ENCODE data around the gene KAT5. TPM values are rescaled to one million over a fixed set of nuclear protein-coding genes. Genes with fewer than 3 reads are reported as not detected.
"Not testable (repeated sequence)": the region's sequence is repeated elsewhere in the genome, so short reads cannot be mapped to it uniquely, and the experiment has no call there.

KAT5 gene
- total and polyA plus RNA-seq, 2 of the 4 experiments (the other 2 are of a cell fraction) = 33.3 to 34.2 TPM

DNA sequence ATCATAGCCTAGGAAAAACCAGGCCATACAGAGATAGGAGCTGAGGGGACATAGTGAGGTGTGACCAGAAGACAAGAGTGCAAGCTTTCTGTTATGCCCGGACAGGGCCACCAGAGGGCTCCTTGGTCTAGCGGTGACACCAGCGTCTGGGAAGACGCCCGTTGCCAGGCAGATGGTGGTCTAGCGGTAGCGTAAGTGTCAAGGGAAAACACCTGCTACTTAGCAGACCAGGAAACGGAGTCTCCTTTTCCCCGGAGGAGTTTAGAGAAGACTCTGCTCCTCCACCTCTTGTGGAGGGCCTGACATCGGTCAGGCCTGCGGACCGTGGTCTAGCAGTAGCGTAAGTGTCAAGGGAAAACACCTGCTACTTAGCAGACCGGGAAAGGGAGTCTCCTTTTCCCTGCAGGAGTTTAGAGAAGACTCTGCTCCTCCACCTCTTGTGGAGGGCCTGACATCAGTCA is 5.7 kb upstream of the KAT5 start:
- H3K4me1 ChIP-seq (ENCODE audit: control insufficient read depth, insufficient read depth, low read length); in situ Hi-C loops (cut with MboI; ENCODE audit: low sequenced_read_pairs); H2BK15ac ChIP-seq (ENCODE audit: low read depth, low read length); H2AK5ac ChIP-seq (ENCODE audit: low read depth, low read length); H2AK9ac ChIP-seq (replicated peaks; ENCODE audit: low read depth, low read length, poor library complexity); H3K9me1 ChIP-seq (ENCODE audit: insufficient read depth, low read length); H3K27ac ChIP-seq (ENCODE audit: insufficient read depth, low read length); POLR2A ChIA-PET (ENCODE audit: unreplicated experiment); H3K36me3 ChIP-seq (ENCODE audit: control insufficient read depth, insufficient read depth, low read length); H4K8ac ChIP-seq (ENCODE audit: low read depth in 2 of 2, low read length in 2 of 2); H3K79me1 ChIP-seq (ENCODE audit: low read depth in 1 of 2, low read length in 2 of 2); H2BK5ac ChIP-seq (ENCODE audit: low read depth, low read length, poor library complexity, severe bottlenecking); H3K9me3 ChIP-seq (ENCODE audit: control insufficient read depth, insufficient read depth, low read length); H2BK20ac ChIP-seq (ENCODE audit: low read depth, low read length); H3K9ac ChIP-seq (ENCODE audit: low read depth, low read length); ATAC-seq (ENCODE audit: low read depth); H3K14ac ChIP-seq (replicated peaks; ENCODE audit: low read depth, low read length); H3K56ac ChIP-seq (ENCODE audit: extremely low read depth, insufficient read depth, low read length); H3K23ac ChIP-seq (ENCODE audit: low read depth, low read length); H2BK120ac ChIP-seq (ENCODE audit: low read depth, low read length); BruUV-seq (replicated peaks); H4K20me1 ChIP-seq (ENCODE audit: insufficient read depth, low read length); H3K4me3 ChIP-seq (ENCODE audit: insufficient read depth, low read depth, low read length); H4K91ac ChIP-seq (ENCODE audit: insufficient read depth, low read depth, low read length); H3K4ac ChIP-seq (ENCODE audit: low read depth, low read length); H4K5ac ChIP-seq (ENCODE audit: low read depth, low read length); H3K18ac ChIP-seq (ENCODE audit: low read depth, low read length); dilution Hi-C loops (cut with HindIII; ENCODE audit: low sequenced_read_pairs, unreplicated experiment): not testable (repeated sequence)
- H3K27me3 ChIP-seq (ENCODE audit: control insufficient read depth, insufficient read depth, low read length) = peaks cover 19% of the 10 kb centered on the region
- intact Hi-C loops (cut with micrococcal nuclease) = loop anchor here (1.0 kb wide), 2 partner anchors 111 to 283 kb away; no protein-coding TSS in a partner anchor
- peak overlapping the region; percentile 72 for H2AFZ ChIP-seq (replicated peaks; ENCODE audit: low read length, poor library complexity)
- 7% methylated on average over 6 of the region's 14 CpGs; no CpG with 5 or more reads in 1 of the 2 experiments for WGBS, 2 experiments (ENCODE audit: extremely low coverage in 2 of 2, insufficient read length in 1 of 2)
- CTCF ChIA-PET = interaction anchor here (1.8 kb wide), 1 partner anchor 107 kb away, joined by 5 read pairs; no protein-coding TSS in a partner anchor
- TF ChIP-seq, protein P1, sequence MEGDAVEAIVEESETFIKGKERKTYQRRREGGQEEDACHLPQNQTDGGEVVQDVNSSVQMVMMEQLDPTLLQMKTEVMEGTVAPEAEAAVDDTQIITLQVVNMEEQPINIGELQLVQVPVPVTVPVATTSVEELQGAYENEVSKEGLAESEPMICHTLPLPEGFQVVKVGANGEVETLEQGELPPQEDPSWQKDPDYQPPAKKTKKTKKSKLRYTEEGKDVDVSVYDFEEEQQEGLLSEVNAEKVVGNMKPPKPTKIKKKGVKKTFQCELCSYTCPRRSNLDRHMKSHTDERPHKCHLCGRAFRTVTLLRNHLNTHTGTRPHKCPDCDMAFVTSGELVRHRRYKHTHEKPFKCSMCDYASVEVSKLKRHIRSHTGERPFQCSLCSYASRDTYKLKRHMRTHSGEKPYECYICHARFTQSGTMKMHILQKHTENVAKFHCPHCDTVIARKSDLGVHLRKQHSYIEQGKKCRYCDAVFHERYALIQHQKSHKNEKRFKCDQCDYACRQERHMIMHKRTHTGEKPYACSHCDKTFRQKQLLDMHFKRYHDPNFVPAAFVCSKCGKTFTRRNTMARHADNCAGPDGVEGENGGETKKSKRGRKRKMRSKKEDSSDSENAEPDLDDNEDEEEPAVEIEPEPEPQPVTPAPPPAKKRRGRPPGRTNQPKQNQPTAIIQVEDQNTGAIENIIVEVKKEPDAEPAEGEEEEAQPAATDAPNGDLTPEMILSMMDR (conservative IDR thresholded peaks at IDR 0.05; ENCODE audit: low read depth, low read length) = peak; percentile 44
- TF ChIP-seq RFX5 (IDR thresholded peaks at IDR 0.05; ENCODE audit: low read depth, low read length) = 0 out of 2 replicates have a peak, but pooled peaks have one; percentile 47
- peak; percentile 42 for TF ChIP-seq RAD21 (IDR thresholded peaks at IDR 0.05; ENCODE audit: low read length)
- peak; percentile 49; the same call in 1 of the 2 replicates for TF ChIP-seq SMC3 (IDR thresholded peaks at IDR 0.05; ENCODE audit: low read depth, low read length)
- DNase-seq = peak; percentile 34
- H3K4me2 ChIP-seq (ENCODE audit: low read depth, low read length) = peak overlapping the region; percentile 43; the same call in 1 of the 2 replicates

DNA sequence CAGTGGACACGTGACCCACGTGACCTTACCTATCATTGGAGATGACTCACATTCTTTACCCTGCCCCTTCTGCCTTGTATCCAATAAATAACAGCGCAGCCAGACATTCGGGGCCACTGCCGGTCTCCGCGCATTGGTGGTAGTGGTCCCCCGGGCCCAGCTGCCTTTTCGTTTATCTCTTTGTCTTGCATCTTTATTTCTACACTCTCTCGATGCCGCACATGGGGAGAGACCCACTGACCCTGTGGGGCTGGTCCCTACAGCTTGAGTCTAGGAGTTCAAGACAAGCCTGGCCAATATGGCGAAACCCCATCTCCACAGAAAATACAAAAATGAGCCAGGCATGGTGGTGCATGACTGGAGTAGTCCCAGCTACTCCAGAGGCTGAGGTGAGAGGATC is 5.0 kb upstream of the KAT5 start:
- CTCF ChIA-PET; POLR2A ChIA-PET (ENCODE audit: unreplicated experiment); H4K91ac ChIP-seq (ENCODE audit: insufficient read depth, low read depth, low read length); DNase-seq; H4K8ac ChIP-seq (ENCODE audit: low read depth in 2 of 2, low read length in 2 of 2); H2BK15ac ChIP-seq (ENCODE audit: low read depth, low read length); H3K23ac ChIP-seq (ENCODE audit: low read depth, low read length); H3K18ac ChIP-seq (ENCODE audit: low read depth, low read length); H4K5ac ChIP-seq (ENCODE audit: low read depth, low read length); H3K56ac ChIP-seq (ENCODE audit: extremely low read depth, insufficient read depth, low read length); H3K27ac ChIP-seq (ENCODE audit: insufficient read depth, low read length); H3K79me1 ChIP-seq (ENCODE audit: low read depth in 1 of 2, low read length in 2 of 2); H4K20me1 ChIP-seq (ENCODE audit: insufficient read depth, low read length); H3K4ac ChIP-seq (ENCODE audit: low read depth, low read length); H3K9me3 ChIP-seq (ENCODE audit: control insufficient read depth, insufficient read depth, low read length); dilution Hi-C loops (cut with HindIII; ENCODE audit: low sequenced_read_pairs, unreplicated experiment); H3K9me1 ChIP-seq (ENCODE audit: insufficient read depth, low read length); H2AK9ac ChIP-seq (replicated peaks; ENCODE audit: low read depth, low read length, poor library complexity); H3K9ac ChIP-seq (ENCODE audit: low read depth, low read length); H2AK5ac ChIP-seq (ENCODE audit: low read depth, low read length); H3K14ac ChIP-seq (replicated peaks; ENCODE audit: low read depth, low read length); intact Hi-C loops (cut with micrococcal nuclease); H2AFZ ChIP-seq (replicated peaks; ENCODE audit: low read length, poor library complexity); BruUV-seq (replicated peaks); H2BK120ac ChIP-seq (ENCODE audit: low read depth, low read length); H3K4me3 ChIP-seq (ENCODE audit: insufficient read depth, low read depth, low read length); H3K36me3 ChIP-seq (ENCODE audit: control insufficient read depth, insufficient read depth, low read length); in situ Hi-C loops (cut with MboI; ENCODE audit: low sequenced_read_pairs); H3K4me1 ChIP-seq (ENCODE audit: control insufficient read depth, insufficient read depth, low read length); H3K4me2 ChIP-seq (ENCODE audit: low read depth, low read length); H2BK20ac ChIP-seq (ENCODE audit: low read depth, low read length); H2BK5ac ChIP-seq (ENCODE audit: low read depth, low read length, poor library complexity, severe bottlenecking); ATAC-seq (ENCODE audit: low read depth): not testable (repeated sequence)
- WGBS, 2 experiments (ENCODE audit: extremely low coverage in 2 of 2, insufficient read length in 1 of 2) = 100% methylated on average over 1 of the region's 12 CpGs; no CpG with 5 or more reads in 1 of the 2 experiments
- H3K27me3 ChIP-seq (ENCODE audit: control insufficient read depth, insufficient read depth, low read length) = peaks cover 16% of the 10 kb centered on the region
